Nephron (organoid): ENCODE data around the gene FAR2.

Source experiments
- H3K27ac Mint-ChIP-seq, 3 experiments: 2 replicates each; pipeline ENCODE4 v1.8.0; 2020; ENCODE audit warnings: mixed read lengths in 3 of 3, mild to moderate bottlenecking in 2 of 3, moderate library complexity in 1 of 3
- H3K27me3 Mint-ChIP-seq: 2 replicates; pipeline ENCODE4 v1.8.0; 2021; ENCODE audit warnings: low read depth, mild to moderate bottlenecking, moderate library complexity, mixed read lengths
- H3K36me3 Mint-ChIP-seq: 2 replicates; pipeline ENCODE4 v1.8.0; 2020; ENCODE audit warnings: low read depth, mixed read lengths
- H3K4me1 Mint-ChIP-seq: 2 replicates; pipeline ENCODE4 v1.8.0; 2020; ENCODE audit warnings: mixed read lengths
- H3K4me3 Mint-ChIP-seq, 3 experiments: 2 replicates each; pipeline ENCODE4 v1.8.0; 2020; ENCODE audit warnings: mild to moderate bottlenecking in 3 of 3, mixed read lengths in 3 of 3, moderate library complexity in 2 of 3
- H3K9me3 Mint-ChIP-seq: 2 replicates; pipeline ENCODE4 v1.8.0; 2020; ENCODE audit warnings: mixed read lengths
- CTCF ChIP-seq, 3 experiments: fragments of 200-600 bp; sonication (generic); IDR thresholded peaks; one replicate each; pipeline ENCODE4 v1.5.0; 2021; ENCODE audit warnings: antibody characterized with exemption in 3 of 3; ENCODE audit not compliant: unreplicated experiment in 3 of 3

The FAR2 gene

GRCh38 chr12:29264424-29264823 lies 115.3 kb downstream of the FAR2 start:
- Mint-ChIP-seq H3K9me3 (peaks cover 31% of the 10 kb centered on the region), H3K27ac (no peak overlapping the region), H3K4me1 (no peaks in the 10 kb centered on the region), H3K4me3 (no peak overlapping the region), H3K27me3 (peaks cover 5% of the 10 kb centered on the region), H3K36me3 (peaks cover 7% of the 10 kb centered on the region)
- no peak for TF ChIP-seq CTCF (IDR thresholded peaks at IDR 0.05; ENCODE audit: unreplicated experiment in 3 of 3)

- Mint-ChIP-seq H3K36me3 (peaks cover 5% of the 10 kb centered on the region), H3K4me3 (no peak overlapping the region), H3K4me1 (peaks cover 4% of the 10 kb centered on the region), H3K9me3 (peaks cover 4% of the 10 kb centered on the region), H3K27ac (no peak overlapping the region), H3K27me3 (peaks cover 12% of the 10 kb centered on the region)
- TF ChIP-seq CTCF (IDR thresholded peaks at IDR 0.05; ENCODE audit: unreplicated experiment in 3 of 3), result no peak
Measured at GRCh38 chr12:29269706-29270408, 120.8 kb downstream of the FAR2 start.

- no peak overlapping the region for H3K4me3 Mint-ChIP-seq
- no peak overlapping the region for H3K27ac Mint-ChIP-seq
- H3K9me3 Mint-ChIP-seq, result peaks cover 3% of the 10 kb centered on the region
- H3K4me1 Mint-ChIP-seq, result peaks cover 4% of the 10 kb centered on the region
- TF ChIP-seq CTCF (IDR thresholded peaks at IDR 0.05; ENCODE audit: unreplicated experiment in 3 of 3), result no peak
- H3K36me3 Mint-ChIP-seq, result peaks cover 6% of the 10 kb centered on the region
- peaks cover 12% of the 10 kb centered on the region for H3K27me3 Mint-ChIP-seq
Measured at GRCh38 chr12:29270446-29270845, 121.4 kb downstream of the FAR2 start.

GRCh38 chr12:29273178-29273843 lies 124.2 kb downstream of the FAR2 start:
- H3K27ac Mint-ChIP-seq, result no peak overlapping the region
- no peak for TF ChIP-seq CTCF (IDR thresholded peaks at IDR 0.05; ENCODE audit: unreplicated experiment in 3 of 3)
- peaks cover 9% of the 10 kb centered on the region for H3K4me1 Mint-ChIP-seq
- H3K9me3 Mint-ChIP-seq, result no peaks in the 10 kb centered on the region
- no peak overlapping the region for H3K4me3 Mint-ChIP-seq
- peaks cover 8% of the 10 kb centered on the region for H3K27me3 Mint-ChIP-seq
- peaks cover 8% of the 10 kb centered on the region for H3K36me3 Mint-ChIP-seq

GRCh38 chr12:29275834-29276233 lies 126.8 kb downstream of the FAR2 start:
- Mint-ChIP-seq H3K9me3 (no peaks in the 10 kb centered on the region), H3K27ac (no peak overlapping the region), H3K27me3 (peaks cover 6% of the 10 kb centered on the region), H3K4me3 (no peak overlapping the region), H3K4me1 (peaks cover 16% of the 10 kb centered on the region), H3K36me3 (peaks cover 8% of the 10 kb centered on the region)
- no peak for TF ChIP-seq CTCF (IDR thresholded peaks at IDR 0.05; ENCODE audit: unreplicated experiment in 3 of 3)

GRCh38 chr12:29277231-29277630 lies 128.2 kb downstream of the FAR2 start:
- H3K27ac Mint-ChIP-seq, result peak overlapping the region in 1 of 3 experiments; percentile 56
- no peaks in the 10 kb centered on the region for H3K9me3 Mint-ChIP-seq
- H3K27me3 Mint-ChIP-seq, result peaks cover 6% of the 10 kb centered on the region
- H3K36me3 Mint-ChIP-seq, result peaks cover 5% of the 10 kb centered on the region
- TF ChIP-seq CTCF (IDR thresholded peaks at IDR 0.05; ENCODE audit: unreplicated experiment in 3 of 3), result no peak
- no peak overlapping the region for H3K4me3 Mint-ChIP-seq
- H3K4me1 Mint-ChIP-seq, result peaks cover 28% of the 10 kb centered on the region
